ENCODE data around the gene CADM1. TPM values are rescaled to one million over a fixed set of nuclear protein-coding genes. Genes with fewer than 3 reads are reported as not detected.

The CADM1 gene
- total and polyA plus RNA-seq, 8 donors: 6.3 to 38.8 (median 24.5) TPM

GRCh38 chr11:115409116-115409670 lies 95.0 kb downstream of the CADM1 start:
- no peaks in the 10 kb centered on the region for H3K4me1 ChIP-seq
- FAIRE-seq (no peak), ATAC-seq (no peak), DNase-seq (no peak)
- no peaks in the 10 kb centered on the region for H3K27me3 ChIP-seq
- H3K4me3 ChIP-seq: no peak overlapping the region
- H3K9me3 ChIP-seq: no peaks in the 10 kb centered on the region
- H3K27ac ChIP-seq: no peak overlapping the region
- no peaks in the 10 kb centered on the region for H3K36me3 ChIP-seq
- 52 to 57% methylated on average over 4 of the region's 4 CpGs for WGBS, 2 donors
- intact Hi-C loops (cut with DNase I): no loop called here
- no peak for TF ChIP-seq CTCF (IDR thresholded peaks at IDR 0.05)

GRCh38 chr11:115408036-115408921 lies 95.9 kb downstream of the CADM1 start:
- FAIRE-seq (no peak), ATAC-seq (peak in 3 of 4 donors; percentile 44 to 57 (median 53)), DNase-seq (no peak)
- Histone ChIP-seq H3K9me3 (no peaks in the 10 kb centered on the region), H3K27me3 (no peaks in the 10 kb centered on the region), H3K4me1 (no peaks in the 10 kb centered on the region), H3K36me3 (no peaks in the 10 kb centered on the region), H3K4me3 (no peak overlapping the region), H3K27ac (no peak overlapping the region)
- intact Hi-C loops (cut with DNase I): no loop called here
- no peak for TF ChIP-seq CTCF (IDR thresholded peaks at IDR 0.05)
- WGBS, 2 donors: 32 to 38% methylated on average over 3 of the region's 3 CpGs

- TF ChIP-seq CTCF (IDR thresholded peaks at IDR 0.05): no peak
Observed at GRCh38 chr11:115407496-115407895, 96.7 kb downstream of the CADM1 start.

GRCh38 chr11:115406404-115406803 lies 97.8 kb downstream of the CADM1 start:
- DNase-seq (no peak), FAIRE-seq (peak; percentile 95), ATAC-seq (no peak)
- Histone ChIP-seq H3K4me1 (no peaks in the 10 kb centered on the region), H3K36me3 (no peaks in the 10 kb centered on the region), H3K4me3 (no peak overlapping the region), H3K9me3 (no peaks in the 10 kb centered on the region), H3K27ac (no peak overlapping the region), H3K27me3 (no peaks in the 10 kb centered on the region)
- TF ChIP-seq CTCF (IDR thresholded peaks at IDR 0.05): no peak
- intact Hi-C loops (cut with DNase I): no loop called here
- WGBS, 2 donors: 91 to 95% methylated on average over 4 of the region's 4 CpGs

More at GRCh38 chr11:115407496-115407895, 96.7 kb downstream of the CADM1 start:
- ATAC-seq (no peak), DNase-seq (no peak), FAIRE-seq (no peak)
- intact Hi-C loops (cut with DNase I): no loop called here
- no peaks in the 10 kb centered on the region for H3K36me3 ChIP-seq
- no peaks in the 10 kb centered on the region for H3K4me1 ChIP-seq
- no peaks in the 10 kb centered on the region for H3K27me3 ChIP-seq
- no peaks in the 10 kb centered on the region for H3K9me3 ChIP-seq
- 71 to 78% methylated on average over 5 of the region's 5 CpGs for WGBS, 2 donors
- H3K27ac ChIP-seq: no peak overlapping the region
- H3K4me3 ChIP-seq: no peak overlapping the region
